Measurements from ENCODE around the gene PROK2.

DNA sequence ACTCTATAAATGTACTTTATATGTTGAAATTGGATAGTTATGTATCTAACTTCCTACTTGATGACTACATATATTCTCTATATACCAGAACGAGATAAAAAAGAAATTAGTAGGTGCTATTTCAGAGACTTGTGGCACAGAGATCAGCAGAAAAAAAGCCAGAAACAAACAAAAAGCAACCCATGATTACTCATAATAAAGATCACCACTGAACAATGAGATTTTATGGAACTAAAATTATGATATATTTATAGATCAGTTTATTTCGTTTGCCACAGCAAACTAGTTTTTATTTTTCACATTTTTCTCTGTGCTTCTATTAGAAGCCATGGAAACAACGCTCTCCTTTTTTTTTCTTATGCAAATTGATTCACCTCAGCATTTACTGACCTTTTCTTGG is 15.1 kb upstream of the PROK2 start:
- TF ChIP-seq EZH2phosphoT487 (IDR thresholded peaks at IDR 0.05; ENCODE audit: insufficient read depth, low read depth) (no peak), EZH2 (IDR thresholded peaks at IDR 0.05; ENCODE audit: insufficient read depth, poor library complexity, severe bottlenecking) (no peak)
